HuH-7.5 (cell line): Measurements from ENCODE around the gene NUAK1.
"Not testable (repeated sequence)": the region's sequence is repeated elsewhere in the genome, so short reads cannot be mapped to it uniquely, and the experiment has no call there.

Source experiments
- DNase-seq: peaks from one replicate; pipeline ENCODE4 v3.0.0; 2011; ENCODE audit warnings: low spot score

Gene NUAK1

DNA sequence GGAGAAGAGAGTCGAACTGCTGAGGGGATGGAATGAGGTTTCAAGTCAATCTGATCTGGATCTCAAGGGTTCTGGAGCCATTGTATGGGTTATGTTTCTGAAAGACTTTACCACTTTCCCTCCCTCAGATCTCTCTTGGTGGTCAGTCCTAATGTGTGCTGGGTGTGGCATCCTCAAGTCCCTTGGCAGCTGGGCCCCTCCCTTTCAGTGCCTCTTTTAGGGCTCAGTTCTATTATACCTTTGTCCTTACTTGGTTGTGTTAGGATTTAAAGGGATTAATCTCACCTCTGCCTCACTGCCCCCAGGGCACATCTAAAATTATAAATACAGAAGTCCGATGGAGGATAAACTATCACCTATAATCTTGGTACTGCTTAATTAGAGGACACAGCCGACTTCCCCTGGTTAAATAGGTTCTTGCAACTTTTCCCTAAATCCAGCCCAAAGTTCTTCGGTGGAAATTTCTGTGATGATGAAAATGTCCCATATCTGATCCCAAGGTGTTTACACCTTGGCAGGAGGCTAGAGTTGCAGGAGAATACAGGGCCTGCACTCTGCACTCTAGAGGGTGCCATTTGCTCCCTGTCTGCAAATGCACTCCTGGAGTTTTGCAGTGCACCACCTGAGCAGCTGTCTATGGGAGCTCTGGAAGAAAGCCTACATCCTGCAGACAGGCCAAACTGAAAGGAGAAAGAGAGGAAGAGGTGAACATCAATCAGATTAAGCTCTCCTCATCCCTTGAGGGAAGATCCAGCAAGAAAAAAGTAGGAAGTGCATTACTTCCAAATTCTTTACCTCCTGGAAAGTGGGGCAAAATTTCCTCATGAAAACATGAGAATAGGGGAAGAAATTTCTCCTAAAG, 106.8 kb downstream of the NUAK1 start:
- no peak for DNase-seq

DNA sequence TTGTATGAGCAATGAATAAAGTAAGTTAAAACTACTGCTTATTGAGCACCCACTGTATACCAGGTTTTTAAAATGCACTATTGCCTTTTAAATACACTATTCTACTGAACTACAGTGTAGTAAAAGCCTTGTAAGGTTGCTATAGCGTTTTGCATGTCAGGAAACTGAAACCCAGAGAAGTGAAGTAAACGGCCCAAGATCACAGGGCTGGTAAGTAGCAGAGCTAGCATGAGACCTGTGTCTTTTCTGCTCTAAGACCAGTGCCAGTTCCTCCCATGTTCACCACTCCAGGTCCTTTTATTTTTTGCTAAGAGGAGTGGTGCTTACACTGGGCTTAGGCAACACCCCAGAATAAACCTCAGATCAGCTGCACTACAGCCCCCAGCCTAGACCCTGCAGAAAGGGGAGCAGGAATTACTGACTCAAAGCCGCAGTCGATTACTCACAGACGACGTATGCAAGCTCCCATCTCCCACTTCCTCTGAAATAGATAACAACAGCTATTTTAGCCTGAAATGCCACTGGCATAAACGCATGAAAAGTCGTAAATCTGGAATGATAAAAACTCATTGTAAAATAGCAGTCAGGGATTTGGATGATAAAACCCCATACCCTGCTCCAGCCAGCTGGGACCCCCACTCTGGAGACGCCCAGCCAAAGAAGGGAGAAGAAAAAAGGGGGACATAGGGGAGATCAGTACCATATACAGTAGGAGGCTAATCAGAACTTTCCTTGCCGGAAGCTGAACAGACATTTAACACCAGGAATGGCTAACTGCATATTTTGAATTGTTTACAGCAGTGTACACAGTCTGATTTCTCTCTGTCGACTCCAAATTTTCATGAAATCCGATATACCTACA, 108.3 kb downstream of the NUAK1 start:
- DNase-seq: no peak

DNA sequence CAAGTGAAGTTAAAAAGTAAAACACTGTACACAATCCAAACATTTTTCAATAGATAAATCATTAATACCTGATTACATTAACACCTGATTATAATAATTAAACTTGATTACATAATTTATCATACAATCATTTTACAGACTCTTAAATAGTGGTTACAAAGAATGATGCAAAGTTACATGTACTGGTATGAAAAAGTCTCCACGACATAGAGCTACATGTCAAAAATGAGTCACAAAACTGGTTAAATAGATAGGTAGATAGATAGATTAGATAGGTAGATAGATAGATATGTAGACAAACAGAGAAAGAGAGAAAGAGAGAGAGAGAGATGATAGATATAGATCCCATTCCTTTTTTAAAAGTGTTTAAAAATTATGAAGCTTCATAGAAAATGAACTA, 109.2 kb downstream of the NUAK1 start:
- DNase-seq: no peak

DNA sequence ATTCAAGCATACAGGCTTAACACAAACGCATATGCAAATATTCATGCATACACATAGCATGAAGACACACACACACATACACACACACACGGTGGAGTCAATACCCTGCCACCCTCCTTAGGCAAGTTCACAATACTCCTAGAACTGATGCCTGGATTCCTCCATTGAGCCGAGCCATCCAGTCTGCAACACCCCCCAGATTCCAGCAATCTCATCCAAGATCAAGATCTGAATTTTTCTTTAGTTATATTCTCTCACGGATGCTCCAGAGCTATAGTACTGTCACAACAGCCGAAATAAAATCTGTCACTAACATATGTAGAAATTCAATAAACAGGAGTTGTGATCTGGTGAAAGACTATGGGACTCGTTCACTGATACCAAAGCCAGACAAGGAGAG, 110.8 kb downstream of the NUAK1 start:
- DNase-seq: no peak

DNA sequence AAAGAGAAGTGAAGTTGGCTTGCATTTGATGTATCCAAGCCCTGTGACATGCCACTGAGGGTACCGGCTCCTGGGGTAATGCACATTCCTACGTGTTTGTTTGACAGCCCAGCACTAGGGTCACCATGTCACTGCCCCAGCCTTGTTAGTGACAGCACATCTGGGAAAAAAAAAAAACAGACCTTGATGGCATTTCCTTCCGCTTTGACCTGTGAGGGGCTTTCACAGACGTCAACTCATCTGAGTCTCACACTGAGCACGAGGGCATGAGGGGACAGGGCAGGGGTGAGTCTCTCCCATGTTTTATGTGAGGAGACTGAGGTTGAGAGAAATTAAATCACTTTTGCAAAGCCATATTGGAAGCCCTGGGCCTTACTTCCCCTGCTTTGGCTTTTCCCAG, 111.5 kb downstream of the NUAK1 start:
- DNase-seq: no peak

DNA sequence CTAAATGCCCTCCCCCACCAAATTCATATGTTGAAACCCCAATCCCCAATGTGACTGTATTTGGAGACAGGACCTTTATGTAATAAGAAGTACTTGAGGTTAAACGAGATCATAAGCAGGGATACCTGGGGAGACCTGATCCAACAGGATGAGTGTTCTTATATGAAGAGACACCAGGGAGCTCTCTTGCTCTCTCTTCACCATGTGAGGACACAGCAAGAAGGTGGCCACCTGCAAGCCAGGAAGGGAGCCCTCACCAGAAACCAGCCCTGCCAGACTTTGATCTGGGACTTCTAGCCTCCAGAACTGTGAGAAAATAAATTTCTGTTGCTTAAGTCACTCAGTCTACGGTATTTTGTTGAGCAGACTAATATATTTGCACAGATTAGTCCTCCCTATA, 113.6 kb downstream of the NUAK1 start:
- no peak for DNase-seq

DNA sequence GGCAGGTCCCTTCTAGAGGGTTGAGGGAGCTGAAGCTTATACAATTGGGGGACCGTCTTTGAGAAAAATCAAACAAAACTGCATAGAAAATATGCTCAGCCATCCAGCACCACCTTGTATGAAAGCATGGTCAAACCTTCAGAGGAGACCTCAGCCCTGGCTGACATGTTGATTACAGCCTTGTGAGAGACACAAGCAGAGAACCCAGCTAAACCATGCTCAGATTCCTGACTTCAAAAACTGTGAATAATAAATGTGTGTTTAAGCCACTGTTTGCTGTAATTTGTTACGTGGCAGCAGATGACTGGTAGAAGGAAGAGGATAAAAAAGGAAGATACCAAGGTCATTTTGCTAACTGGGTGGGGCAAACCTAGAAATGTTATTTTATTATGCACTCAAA, 115.7 kb downstream of the NUAK1 start:
- no peak for DNase-seq

DNA sequence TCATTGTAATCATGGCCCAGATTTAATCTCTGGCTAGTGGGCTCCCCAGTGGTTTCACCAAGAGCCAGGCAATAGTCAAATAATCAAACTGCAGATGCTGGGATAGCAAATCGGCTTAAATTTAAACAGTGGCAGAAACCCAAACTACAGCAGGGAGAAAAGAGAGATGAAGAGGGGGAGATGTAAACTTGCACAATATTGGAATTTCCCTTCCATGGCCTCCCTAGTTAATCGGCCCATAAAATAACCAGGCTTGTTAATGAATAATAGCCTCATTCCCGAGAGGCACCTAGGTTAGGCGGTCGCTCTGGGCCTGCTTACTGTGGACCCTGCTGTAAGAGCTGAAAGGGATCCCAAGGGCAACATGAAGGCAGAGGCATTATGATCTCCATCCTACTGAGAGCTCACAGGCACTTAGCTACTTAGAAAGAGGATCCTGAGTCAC, 116.2 kb downstream of the NUAK1 start:
- DNase-seq: no peak

DNA sequence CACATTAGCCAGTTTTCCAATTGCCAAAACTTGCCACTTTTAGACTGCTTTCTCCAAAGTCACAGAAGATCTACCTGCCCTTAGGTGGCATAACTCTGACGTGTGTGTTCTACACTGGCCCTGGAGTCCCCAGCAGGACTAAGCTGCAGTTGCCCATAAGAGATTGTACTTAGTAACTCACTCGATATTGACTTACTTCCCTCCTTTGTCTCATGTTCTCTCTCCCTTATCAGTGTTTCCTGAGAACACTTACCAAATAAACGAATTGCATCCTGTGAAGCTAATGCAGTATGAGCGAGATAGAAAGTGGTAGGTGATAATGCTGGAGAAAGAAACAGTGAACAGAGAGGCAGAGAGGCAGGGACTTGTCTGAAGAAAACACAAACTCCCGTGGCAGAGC, 117.2 kb downstream of the NUAK1 start:
- DNase-seq: no peak

DNA sequence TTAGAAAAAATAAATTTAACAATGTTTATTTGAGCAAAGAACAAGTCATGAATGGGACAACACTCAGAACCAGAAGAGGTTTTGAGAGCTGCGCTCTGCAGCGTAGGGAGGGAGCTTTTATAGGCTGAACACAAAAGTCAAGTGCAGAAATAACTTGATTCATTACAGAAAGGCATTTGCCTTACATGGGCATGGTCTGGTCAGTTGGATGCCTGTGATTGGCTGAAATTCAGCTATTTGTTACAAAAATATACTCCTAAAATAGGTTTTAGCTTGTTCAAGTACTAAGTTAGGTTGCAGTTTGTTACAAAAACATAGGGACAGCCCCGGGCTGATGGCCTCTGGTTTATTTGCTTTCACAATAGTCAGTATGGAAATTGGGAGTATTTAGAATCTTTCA, 118.0 kb downstream of the NUAK1 start:
- no peak for DNase-seq

DNA sequence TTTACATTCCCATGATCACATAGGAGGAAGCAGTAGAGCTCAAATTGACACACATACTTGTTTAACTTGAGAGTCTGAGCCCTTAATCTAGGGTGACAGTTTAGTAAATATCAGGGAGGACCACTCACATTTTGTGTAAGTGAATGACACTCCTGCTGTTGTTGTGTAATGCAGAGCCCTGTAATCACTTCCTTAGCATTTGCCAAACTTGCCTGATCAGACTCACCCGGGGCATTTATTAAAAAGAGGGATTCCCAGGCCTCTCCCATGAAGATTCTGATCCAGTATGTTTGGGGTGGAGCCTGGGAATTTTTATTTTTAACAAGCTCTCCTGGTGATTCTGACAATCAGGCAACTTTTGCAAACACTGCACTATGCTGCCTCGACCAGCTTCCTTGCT, 119.6 kb downstream of the NUAK1 start:
- DNase-seq: no peak

DNA sequence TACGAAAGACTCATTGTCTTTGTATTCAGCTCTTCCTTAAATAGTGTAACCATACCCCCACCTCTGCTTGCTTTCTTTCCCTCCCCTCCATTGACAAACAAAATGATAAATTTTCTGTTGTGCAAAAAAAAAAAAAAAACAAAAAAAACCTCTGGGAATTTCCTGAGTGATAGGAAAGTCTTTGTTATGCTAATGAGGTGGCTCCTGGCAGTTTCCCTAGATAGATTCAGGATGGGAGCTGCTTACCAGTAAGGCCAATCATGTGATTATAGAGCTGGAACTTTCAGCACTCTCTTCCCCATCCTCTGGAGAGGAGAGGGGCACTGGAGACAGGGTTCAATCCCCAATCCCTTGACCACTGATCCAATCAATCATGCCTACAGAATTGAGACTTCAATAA, 120.5 kb downstream of the NUAK1 start:
- no peak for DNase-seq

DNA sequence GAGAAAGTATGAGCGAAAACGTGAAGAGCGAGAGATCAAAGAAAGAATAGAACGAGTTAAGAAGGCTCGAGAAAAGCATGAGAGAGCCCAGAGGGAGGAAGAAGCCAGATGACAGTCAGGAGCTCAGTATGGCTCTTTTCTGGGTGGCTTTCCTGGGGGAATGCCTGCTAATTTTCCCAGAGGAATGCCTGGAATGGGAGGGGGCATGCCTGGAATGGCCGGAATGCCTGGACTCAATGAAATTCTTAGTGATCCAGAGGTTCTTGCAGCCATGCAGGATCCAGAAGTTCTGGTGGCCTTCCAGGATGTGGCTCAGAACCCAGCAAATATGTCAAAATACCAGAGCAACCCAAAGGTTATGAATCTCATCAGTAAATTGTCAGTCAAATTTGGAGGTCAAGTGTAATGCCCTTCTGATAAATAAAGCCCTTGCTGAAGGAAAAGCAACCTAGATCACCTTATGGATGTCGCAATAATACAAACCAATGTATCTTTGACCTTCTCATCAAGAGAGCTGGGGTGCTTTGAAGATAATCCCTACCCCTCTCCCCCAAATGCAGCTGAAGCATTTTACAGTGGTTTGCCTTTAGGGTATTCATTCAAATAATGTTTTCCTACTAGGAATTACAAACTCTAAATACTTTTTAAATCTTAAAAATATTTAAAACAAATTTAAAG, 122.0 kb downstream of the NUAK1 start:
- not testable (repeated sequence) for DNase-seq

DNA sequence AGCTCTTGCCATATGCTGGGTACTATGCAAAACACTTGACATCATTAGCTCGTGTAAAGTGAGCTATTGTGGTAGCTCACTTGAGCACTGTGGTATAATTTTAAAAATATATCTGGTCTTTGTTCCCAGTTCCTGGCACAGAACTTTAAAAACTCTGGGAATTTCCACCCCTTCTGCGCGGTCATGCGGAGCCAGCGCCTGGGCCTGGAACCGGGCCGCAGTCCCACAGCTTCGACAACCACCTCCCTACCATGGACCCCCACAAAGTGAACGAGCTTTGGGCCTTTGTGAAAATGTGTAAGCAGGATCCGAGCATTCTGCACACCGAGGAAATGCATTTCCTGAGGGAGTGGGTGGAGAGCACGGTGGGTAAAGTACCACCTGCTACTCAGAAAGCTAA, 123.1 kb downstream of the NUAK1 start:
- DNase-seq: no peak

DNA sequence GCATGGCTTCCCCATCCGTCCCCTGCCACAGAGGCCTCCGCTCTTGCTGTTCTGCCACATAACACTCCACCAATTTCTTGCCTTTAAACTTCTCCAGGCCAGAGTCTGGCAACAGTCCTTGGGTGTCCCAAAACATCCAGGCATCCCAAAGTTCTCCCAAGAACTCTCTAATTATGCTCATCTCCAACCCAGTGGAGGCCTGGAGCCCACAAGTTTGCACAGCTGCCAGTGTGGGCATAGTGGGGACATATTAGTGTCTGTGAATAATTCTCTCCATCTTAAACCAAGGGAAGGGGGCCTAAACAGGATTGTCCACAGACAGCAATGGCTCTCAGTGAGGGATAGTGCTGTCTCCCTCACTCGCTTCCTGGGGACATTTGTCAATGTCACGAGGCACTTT, 124.8 kb downstream of the NUAK1 start:
- DNase-seq: no peak
